Upper lobe of left lung (tissue), 6 donors: ENCODE results near the gene CAPS. TPM values are rescaled to one million over a fixed set of nuclear protein-coding genes. Genes with fewer than 3 reads are reported as not detected.

Experiments used
- ATAC-seq, 2 donors: fragments of 200-7000 bp; cut with Tn5 transposase; one replicate each; pipeline ENCODE4 v1.9.1; 2022; ENCODE audit warnings: mild to moderate bottlenecking in 2 of 2, moderate library complexity in 2 of 2; ENCODE audit not compliant: low FRiP score in 2 of 2
- DNase-seq, 2 donors: peaks; one replicate each; pipeline ENCODE4 v3.0.0-alpha.2; 2019 to 2020
- H3K27ac ChIP-seq, 4 donors: fragments of 200-600 bp; sonication (generic); one replicate each; pipeline ENCODE4 v1.5.1; 2016 to 2019
- H3K27me3 ChIP-seq, 4 donors: fragments of 200-600 bp; sonication (generic); one replicate each; pipeline ENCODE4 v1.5.1; 2017 to 2019
- H3K36me3 ChIP-seq, 4 donors: fragments of 200-600 bp; sonication (generic); one replicate each; pipeline ENCODE4 v1.5.1; 2016 to 2019
- H3K4me1 ChIP-seq, 4 donors: fragments of 200-600 bp; sonication (generic); one replicate each; pipeline ENCODE4 v1.5.1; 2018 to 2019
- H3K4me3 ChIP-seq, 4 donors: fragments of 200-600 bp; sonication (generic); one replicate each; pipeline ENCODE4 v1.5.1; 2017 to 2019; ENCODE audit warnings: mild to moderate bottlenecking in 2 of 4, moderate library complexity in 1 of 4
- H3K9me3 ChIP-seq, 4 donors: fragments of 200-600 bp; sonication (generic); one replicate each; pipeline ENCODE4 v1.5.1; 2018 to 2019
- CTCF ChIP-seq, 6 experiments: fragments of 450-650 bp in 4 of 6; fragments of 200-600 bp in 2 of 6; sonication (generic) in 2 of 6; IDR thresholded peaks; one replicate each; pipeline ENCODE4 v1.5.1; 2016 to 2019; ENCODE audit warnings: antibody characterized with exemption in 6 of 6
- EP300 ChIP-seq, 4 donors: sonication (generic); formaldehyde crosslinking; IDR thresholded peaks; one replicate each; pipeline ENCODE4 v1.5.1; 2017; ENCODE audit warnings: antibody characterized with exemption in 4 of 4, control low read depth in 2 of 4
- POLR2A ChIP-seq, 4 donors: fragments of 450-650 bp; IDR thresholded peaks; one replicate each; pipeline ENCODE4 v1.5.1; 2016 to 2017; ENCODE audit warnings: antibody characterized with exemption in 4 of 4, mild to moderate bottlenecking in 2 of 4
- POLR2AphosphoS5 ChIP-seq, 2 donors: sonication (generic); formaldehyde crosslinking; IDR thresholded peaks; one replicate each; pipeline ENCODE4 v1.5.1; 2017; ENCODE audit warnings: antibody characterized with exemption in 2 of 2
- WGBS, 2 donors: methylation state at CpG; one replicate each; pipeline ENCODE4 v1.1.5; 2017 to 2018; 5-methylcytosine and 5-hydroxymethylcytosine counted together
- total RNA-seq, 6 donors: library from RNA; depleted of rRNA in 4 of 6; stranded (reverse); fragments of >200 nt in 4 of 6; gene quantifications; one replicate each; pipeline versions ENCODE4 v1.1.0 to v1.2.1, GENCODE V29; 2016 to 2021
- donor health status: DM: no; HTN: no; CAD: no; lungs with moderate emphysema.
- donor health status: DM: no; HTN: yes; CAD: no; lungs with severe emphysema.

The CAPS gene
- total RNA-seq, 6 donors from 2014 or later: 20.6 to 414 (median 115) TPM

DNA sequence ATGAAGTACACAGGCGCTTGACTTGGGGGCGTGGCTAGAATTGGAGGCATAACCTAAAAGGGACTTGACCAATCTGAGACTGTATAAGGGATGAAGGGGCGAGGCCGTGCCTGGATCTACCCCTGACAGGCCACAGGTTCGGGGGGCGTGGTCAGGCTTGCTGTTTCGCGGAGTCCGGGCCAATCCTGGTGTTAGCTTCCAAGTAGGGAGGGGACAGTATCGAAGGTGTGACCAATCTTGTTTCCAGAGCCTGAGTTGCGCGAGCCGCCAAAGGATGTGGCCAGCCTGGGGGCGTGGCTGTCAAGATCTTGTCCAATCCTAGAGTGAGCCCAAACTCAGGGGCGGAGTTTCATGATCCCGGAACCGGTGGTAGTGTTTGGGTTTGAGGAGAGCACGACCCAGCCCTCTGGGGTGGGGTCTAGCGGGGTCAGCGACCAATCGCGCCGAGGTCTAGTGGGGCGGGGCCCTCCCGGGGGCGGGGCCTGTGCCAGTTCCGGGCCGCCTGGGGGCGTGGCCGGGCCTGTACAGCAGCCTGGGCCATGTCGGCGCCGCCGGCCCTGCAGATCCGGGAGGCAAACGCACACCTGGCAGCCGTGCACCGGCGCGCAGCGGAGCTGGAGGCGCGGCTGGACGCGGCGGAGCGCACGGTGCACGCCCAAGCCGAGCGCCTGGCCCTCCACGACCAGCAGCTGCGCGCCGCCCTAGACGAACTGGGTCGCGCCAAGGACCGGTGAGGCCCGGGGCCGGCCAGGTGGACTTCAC, 9.5 kb upstream of the CAPS start, which contains the start of gene VMAC:
Gene VMAC, plus strand, starts transcription at position 521 of the 762 bp plus-strand sequence. Its CDS starts 19 bp downstream, at position 540.
- H3K4me3 ChIP-seq: peak within 1 kb of the TSS; percentile 75 to 96 (median 84)
- 0% methylated on average over 15 to 50 of the region's 61 CpGs for WGBS, 2 donors
- H3K27me3 ChIP-seq: no peaks in the 10 kb centered on the region
- H3K9me3 ChIP-seq: no peaks in the 10 kb centered on the region
- no peak for TF ChIP-seq POLR2AphosphoS5 (IDR thresholded peaks at IDR 0.05)
- peak in 3 of 4 donors; percentile 26 to 81 (median 63) for TF ChIP-seq POLR2A (IDR thresholded peaks at IDR 0.05)
- peak in 1 of 6 experiments; percentile 23 for TF ChIP-seq CTCF (IDR thresholded peaks at IDR 0.05)
- TF ChIP-seq EP300 (IDR thresholded peaks at IDR 0.05): no peak
- H3K4me1 ChIP-seq: peaks cover 20 to 30% (median 22%) of the 10 kb centered on the region in 4 donors
- ATAC-seq: peak; percentile 91 to 97
- peak; percentile 100 for DNase-seq
- H3K27ac ChIP-seq: peak within 1 kb of the TSS; percentile 91 to 95 (median 93)
- peaks cover 2 to 22% (median 8%) of the 10 kb centered on the region in 4 donors for H3K36me3 ChIP-seq

DNA sequence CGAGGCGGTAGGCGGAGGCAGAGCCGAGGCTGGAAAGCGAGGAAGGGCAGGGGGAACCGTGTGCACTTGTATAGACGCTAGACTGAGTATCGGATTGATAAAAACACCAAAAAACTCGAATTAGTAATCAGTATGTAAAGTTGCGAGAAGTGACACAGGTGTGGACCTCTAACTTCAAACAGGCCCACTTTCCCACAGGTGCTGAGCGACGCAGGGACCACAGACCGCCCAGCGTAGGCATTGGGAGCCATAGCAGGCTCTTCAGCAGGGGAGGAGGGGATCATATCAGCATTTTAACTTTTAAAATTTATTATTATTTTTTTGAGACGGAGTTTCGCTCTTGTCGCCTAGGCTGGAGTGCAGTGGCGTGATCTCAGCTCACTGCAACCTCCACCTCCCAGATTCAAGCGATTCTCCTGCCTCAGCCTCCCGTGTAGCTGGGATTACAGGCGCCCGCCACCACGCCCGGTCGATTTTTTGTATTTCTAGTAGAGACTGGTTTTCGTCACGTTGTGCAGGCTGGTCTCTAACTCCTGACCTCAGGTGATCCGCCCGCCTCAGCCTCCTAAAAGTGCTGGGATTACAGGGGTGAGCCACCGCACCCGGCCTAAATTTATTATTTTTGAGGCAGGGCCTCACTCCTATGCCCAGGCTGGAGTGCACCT, 8.8 kb upstream of the CAPS start:
- Histone ChIP-seq H3K27ac (peak overlapping the region; percentile 73 to 95 (median 86)), H3K9me3 (no peaks in the 10 kb centered on the region), H3K36me3 (peaks cover 4 to 25% (median 12%) of the 10 kb centered on the region in 4 donors), H3K4me3 (peak overlapping the region; percentile 75 to 96 (median 79)), H3K27me3 (no peaks in the 10 kb centered on the region), H3K4me1 (peaks cover 20 to 30% (median 22%) of the 10 kb centered on the region in 4 donors)
- no peak for TF ChIP-seq POLR2AphosphoS5 (IDR thresholded peaks at IDR 0.05)
- no peak for TF ChIP-seq EP300 (IDR thresholded peaks at IDR 0.05)
- TF ChIP-seq POLR2A (IDR thresholded peaks at IDR 0.05): no peak
- TF ChIP-seq CTCF (IDR thresholded peaks at IDR 0.05): no peak
- no peak for ATAC-seq
- DNase-seq: no peak
- 48 to 53% methylated on average over 31 of the region's 31 CpGs for WGBS, 2 donors

GRCh38 chr19:5907241-5907640, 6.8 kb upstream of the CAPS start:
- H3K27me3 ChIP-seq: no peaks in the 10 kb centered on the region
- no peaks in the 10 kb centered on the region for H3K9me3 ChIP-seq
- peaks cover 4 to 27% (median 12%) of the 10 kb centered on the region in 4 donors for H3K36me3 ChIP-seq
- ATAC-seq (no peak), DNase-seq (no peak)
- peaks cover 18 to 25% (median 19%) of the 10 kb centered on the region in 4 donors for H3K4me1 ChIP-seq
- TF ChIP-seq POLR2AphosphoS5 (IDR thresholded peaks at IDR 0.05) (no peak), EP300 (IDR thresholded peaks at IDR 0.05) (no peak), CTCF (IDR thresholded peaks at IDR 0.05) (no peak)
- no peak overlapping the region for H3K4me3 ChIP-seq
- 69 to 74% methylated on average over 3 to 5 of the region's 5 CpGs for WGBS, 2 donors
- H3K27ac ChIP-seq: no peak overlapping the region

DNA sequence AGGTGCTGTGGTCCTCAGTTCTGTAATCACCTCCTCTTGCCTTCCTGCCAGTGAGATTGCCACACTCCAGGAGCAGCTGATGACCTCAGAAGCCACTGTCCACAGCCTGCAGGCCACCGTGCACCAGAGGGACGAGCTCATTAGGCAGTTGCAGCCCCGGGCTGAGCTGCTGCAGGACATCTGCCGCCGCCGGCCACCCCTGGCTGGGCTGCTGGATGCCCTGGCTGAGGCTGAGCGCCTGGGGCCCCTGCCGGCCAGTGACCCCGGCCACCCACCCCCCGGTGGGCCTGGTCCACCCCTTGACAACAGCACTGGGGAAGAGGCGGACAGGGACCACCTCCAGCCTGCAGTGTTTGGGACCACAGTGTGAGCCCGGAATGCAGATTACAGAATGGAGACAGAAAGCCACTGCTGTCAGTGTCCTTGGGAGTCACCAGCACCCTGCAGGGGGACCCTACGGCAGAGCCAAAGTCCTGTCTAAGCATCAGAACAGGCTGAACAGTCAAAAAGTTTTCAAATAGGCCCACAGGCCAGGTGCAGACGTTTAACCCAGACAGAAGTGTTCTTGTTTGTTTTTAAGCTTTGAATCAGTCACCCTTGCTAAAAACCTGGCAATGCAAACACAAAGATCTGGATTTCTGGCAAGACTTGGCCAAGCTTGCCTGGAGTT, 5.1 kb upstream of the CAPS start:
- H3K4me1 ChIP-seq: peaks cover 11 to 20% (median 13%) of the 10 kb centered on the region in 4 donors
- no peaks in the 10 kb centered on the region for H3K9me3 ChIP-seq
- ATAC-seq (no peak), DNase-seq (peak in 1 of 2 donors; percentile 74)
- WGBS, 2 donors: 76 to 82% methylated on average over 3 to 5 of the region's 14 CpGs
- H3K36me3 ChIP-seq: peaks cover 4 to 27% (median 12%) of the 10 kb centered on the region in 4 donors
- H3K27ac ChIP-seq: no peak overlapping the region
- TF ChIP-seq EP300 (IDR thresholded peaks at IDR 0.05) (no peak), POLR2AphosphoS5 (IDR thresholded peaks at IDR 0.05) (no peak), POLR2A (IDR thresholded peaks at IDR 0.05) (no peak), CTCF (IDR thresholded peaks at IDR 0.05) (no peak)
- no peak overlapping the region for H3K4me3 ChIP-seq
- no peaks in the 10 kb centered on the region for H3K27me3 ChIP-seq
